Upper lobe of right lung (tissue), 1 donor: ENCODE data around the gene HSPH1. TPM values are rescaled to one million over a fixed set of nuclear protein-coding genes. Genes with fewer than 3 reads are reported as not detected.
A peak's percentile ranks its signal among the peaks of the same experiment; 100 is the strongest.

ENCODE experiments used
- ATAC-seq: fragments of 200-7000 bp; cut with Tn5 transposase; one replicate; pipeline ENCODE4 v1.9.1; 2020; ENCODE audit warnings: mild to moderate bottlenecking, moderate library complexity
- DNase-seq: peaks from one replicate; pipeline ENCODE4 v3.0.0-alpha.2; 2020
- H3K27ac ChIP-seq: fragments of 200-600 bp; one replicate; pipeline ENCODE4 v1.8.0; 2022
- H3K27me3 ChIP-seq: fragments of 200-600 bp; one replicate; pipeline ENCODE4 v1.8.0; 2022; ENCODE audit warnings: mild to moderate bottlenecking
- H3K36me3 ChIP-seq: fragments of 200-600 bp; one replicate; pipeline ENCODE4 v1.8.0; 2022
- H3K4me1 ChIP-seq: fragments of 200-600 bp; one replicate; pipeline ENCODE4 v1.8.0; 2022
- H3K4me3 ChIP-seq: fragments of 200-600 bp; one replicate; pipeline ENCODE4 v1.8.0; 2022; ENCODE audit warnings: mild to moderate bottlenecking
- H3K9me3 ChIP-seq: fragments of 200-600 bp; one replicate; pipeline ENCODE4 v1.8.0; 2022
- CTCF ChIP-seq: fragments of 200-600 bp; IDR thresholded peaks from one replicate; pipeline ENCODE4 v1.8.0; 2022; ENCODE audit warnings: antibody characterized with exemption
- intact Hi-C: fragments of 100-400 bp; cut with DNase I; formaldehyde crosslinking; loops from one replicate; pipeline ENCODE4 v1.11.0; 2022
- total RNA-seq: library from RNA; stranded (reverse); fragmentation: NEBNext Ultra II Directional; extraction: Animal tissue kit (Norgen Biotek cat#: 25700); gene quantifications from one replicate; pipeline ENCODE4 v1.2.1, GENCODE V29; 2021
- donor health status: DM: no; HTN: yes; CAD: no; lungs with severe emphysema.

The HSPH1 gene
- total RNA-seq, 1 donor from 2014 or later = 79.8 TPM

DNA sequence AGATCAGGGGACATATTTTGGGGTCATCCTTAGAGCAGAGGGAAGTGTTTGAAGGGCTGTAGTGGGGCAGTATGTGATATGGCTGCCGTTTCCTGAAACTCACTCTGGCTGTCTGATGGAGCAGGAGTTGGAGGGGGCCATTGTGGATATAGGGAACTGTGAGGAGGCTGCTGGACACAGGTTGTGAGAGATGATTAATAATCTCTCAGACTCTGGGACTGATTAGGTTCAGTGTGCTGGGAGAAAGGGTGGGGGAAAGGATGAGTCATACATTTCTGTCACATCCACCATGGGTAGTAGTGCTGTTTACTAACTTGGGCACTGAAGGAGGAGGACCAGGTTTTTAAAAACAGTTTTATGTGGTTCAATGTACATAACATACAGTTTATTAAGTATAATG lies 42.9 kb upstream of the HSPH1 start:
- ATAC-seq = no peak
- no peaks in the 10 kb centered on the region for H3K9me3 ChIP-seq
- peaks cover 20% of the 10 kb centered on the region for H3K4me1 ChIP-seq
- no peaks in the 10 kb centered on the region for H3K36me3 ChIP-seq
- TF ChIP-seq CTCF = no peak
- no peaks in the 10 kb centered on the region for H3K27me3 ChIP-seq
- intact Hi-C loops = no loop called here
- no peak overlapping the region for H3K4me3 ChIP-seq
- no peak for DNase-seq
- no peak overlapping the region for H3K27ac ChIP-seq

DNA sequence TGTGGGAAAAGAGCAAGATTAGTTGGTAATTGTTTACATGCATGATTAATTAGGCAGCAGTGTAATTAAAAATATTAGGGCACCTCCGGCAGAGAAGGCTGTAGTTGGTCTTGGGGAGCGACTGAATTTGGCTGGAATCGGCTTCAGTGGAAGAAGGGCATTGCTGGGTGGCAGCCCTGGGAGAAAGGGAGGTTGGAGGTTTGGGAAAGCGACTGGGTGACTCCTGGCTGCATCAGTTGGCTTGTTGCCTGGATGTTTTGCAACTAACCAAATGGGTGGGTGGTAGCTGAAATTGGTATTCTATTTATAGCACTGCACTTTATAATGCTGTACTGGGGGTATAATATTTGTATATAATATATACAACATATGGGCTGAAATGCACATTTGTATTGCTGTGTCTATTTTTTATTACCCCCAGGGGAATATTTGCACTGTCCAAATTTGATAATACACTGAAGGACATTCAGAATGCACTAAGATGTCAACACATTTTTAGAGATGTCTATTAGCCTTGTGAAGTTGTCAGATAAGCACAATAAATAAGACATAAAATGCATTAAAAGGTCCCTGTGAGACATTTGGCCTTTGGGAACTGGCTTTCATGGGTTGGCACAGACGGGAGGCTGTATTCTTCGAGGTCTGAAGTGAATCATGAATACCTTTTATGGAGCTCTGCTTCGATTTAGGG lies 39.8 kb upstream of the HSPH1 start:
- DNase-seq = no peak
- H3K4me3 ChIP-seq = peak overlapping the region; percentile 73

DNA sequence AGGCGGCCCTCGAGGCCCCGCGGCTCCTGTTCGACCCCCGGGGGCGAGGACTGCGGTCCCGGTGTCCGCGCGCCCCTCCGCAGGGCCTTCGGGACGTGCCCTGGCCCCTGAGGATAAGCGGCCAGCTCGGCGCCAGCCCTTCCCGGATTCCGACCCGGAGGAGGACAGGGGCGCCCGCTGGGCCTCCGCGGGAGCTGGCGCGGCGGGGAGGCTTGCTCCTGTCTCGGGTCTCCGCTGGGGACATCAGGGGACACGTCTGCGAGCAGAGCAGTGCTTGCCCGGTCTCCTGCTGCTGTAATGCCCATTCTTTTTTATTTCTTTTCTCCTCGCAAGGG lies 38.9 kb upstream of the HSPH1 start:
- intact Hi-C loops = no loop called here
- peak; percentile 83 for DNase-seq

More for the DNA sequence above, 39.8 kb upstream of the HSPH1 start:
- TF ChIP-seq CTCF = no peak
- peak overlapping the region; percentile 92 for H3K27ac ChIP-seq
- no peaks in the 10 kb centered on the region for H3K9me3 ChIP-seq
- H3K4me1 ChIP-seq = peaks cover 11% of the 10 kb centered on the region
- H3K27me3 ChIP-seq = no peaks in the 10 kb centered on the region
- H3K36me3 ChIP-seq = no peaks in the 10 kb centered on the region
- no peak for ATAC-seq
- intact Hi-C loops = no loop called here

DNA sequence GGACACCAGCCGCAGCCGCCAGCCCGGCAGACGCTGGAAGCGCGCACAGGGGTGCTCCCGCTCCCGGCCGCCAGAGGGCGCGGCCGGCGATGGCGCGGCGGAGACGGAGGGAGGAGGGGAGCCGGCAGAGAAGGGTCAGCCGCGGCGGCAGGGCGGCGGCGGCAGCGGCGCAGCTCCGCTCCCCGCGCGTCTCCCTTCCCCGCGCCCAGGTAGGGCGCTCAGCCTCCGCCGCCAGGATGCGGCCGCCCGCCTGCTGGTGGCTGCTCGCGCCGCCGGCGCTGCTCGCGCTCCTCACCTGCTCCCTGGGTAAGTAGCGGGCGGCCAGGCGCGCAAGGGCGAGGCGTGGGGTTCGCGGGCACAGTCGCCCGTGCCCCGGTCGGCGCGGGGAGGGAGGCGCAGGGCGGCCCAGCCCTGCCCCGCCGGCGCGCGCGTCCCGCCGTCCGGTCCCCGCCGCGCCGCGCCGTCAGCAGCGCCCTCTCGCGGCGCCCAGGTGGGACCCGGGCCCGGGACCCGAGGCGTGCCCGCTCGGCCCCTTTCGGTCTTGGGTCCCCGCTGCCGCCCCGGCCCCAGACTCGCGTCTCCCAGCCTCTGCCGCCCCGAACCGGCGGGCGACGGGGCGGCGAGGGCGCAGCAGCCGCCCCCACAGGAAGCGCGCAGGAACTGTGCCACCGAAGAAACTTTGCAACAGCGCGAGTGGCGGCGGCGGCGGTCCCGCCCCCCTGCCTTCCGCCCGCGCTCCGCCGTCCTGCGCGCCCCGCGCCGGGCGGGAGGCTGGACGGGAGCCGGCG lies 38.3 kb upstream of the HSPH1 start, which contains the start of gene B3GLCT:
B3GLCT (plus strand) TSS at position 127 of the 788 bp plus-strand sequence; CDS start at position 237, 110 bp downstream.
- H3K27me3 ChIP-seq = no peaks in the 10 kb centered on the region
- H3K4me1 ChIP-seq = peaks cover 11% of the 10 kb centered on the region
- DNase-seq (peak; percentile 92), ATAC-seq (peak; percentile 95)
- no peaks in the 10 kb centered on the region for H3K36me3 ChIP-seq
- H3K27ac ChIP-seq = peak within 1 kb of the TSS; percentile 92
- peak within 1 kb of the TSS; percentile 73 for H3K4me3 ChIP-seq
- TF ChIP-seq CTCF = peak; percentile 83
- H3K9me3 ChIP-seq = no peaks in the 10 kb centered on the region
- intact Hi-C loops = no loop called here

More for the DNA sequence above, 38.9 kb upstream of the HSPH1 start:
- no peaks in the 10 kb centered on the region for H3K9me3 ChIP-seq
- no peaks in the 10 kb centered on the region for H3K27me3 ChIP-seq
- ATAC-seq = peak; percentile 54
- TF ChIP-seq CTCF = no peak
- peak overlapping the region; percentile 73 for H3K4me3 ChIP-seq
- no peaks in the 10 kb centered on the region for H3K36me3 ChIP-seq
- H3K27ac ChIP-seq = peak overlapping the region; percentile 92
- peaks cover 11% of the 10 kb centered on the region for H3K4me1 ChIP-seq

GRCh38 chr13:31199527-31199848 lies 37.8 kb upstream of the HSPH1 start:
- no peaks in the 10 kb centered on the region for H3K36me3 ChIP-seq
- peak overlapping the region; percentile 92 for H3K27ac ChIP-seq

More at GRCh38 chr13:31199527-31199848, 37.8 kb upstream of the HSPH1 start:
- H3K4me1 ChIP-seq = peaks cover 11% of the 10 kb centered on the region
- intact Hi-C loops = no loop called here
- peak overlapping the region; percentile 73 for H3K4me3 ChIP-seq
- no peak for DNase-seq
- no peak for ATAC-seq
- no peaks in the 10 kb centered on the region for H3K27me3 ChIP-seq
- no peak for TF ChIP-seq CTCF
- H3K9me3 ChIP-seq = no peaks in the 10 kb centered on the region
